GM19467 (cell line): Measurements from ENCODE around the gene DNMBP.
"Not testable (repeated sequence)": the region's sequence is repeated elsewhere in the genome, so short reads cannot be mapped to it uniquely, and the experiment has no call there.

Experiments
- ATAC-seq: cut with Tn5 transposase; IDR thresholded peaks from one replicate; pipeline ENCODE4 v1.9.1; 2021; ENCODE audit warnings: mild to moderate bottlenecking, moderate library complexity; ENCODE audit not compliant: unreplicated experiment

Gene DNMBP

GRCh38 chr10:99993701-99994689 is 15.8 kb downstream of the DNMBP start:
- no peak for ATAC-seq

GRCh38 chr10:99985637-99986036 is 24.1 kb downstream of the DNMBP start:
- not testable (repeated sequence) for ATAC-seq

- no peak for ATAC-seq
These were observed 25.3 kb downstream of the DNMBP start for GRCh38 chr10:99984211-99985034.

DNA sequence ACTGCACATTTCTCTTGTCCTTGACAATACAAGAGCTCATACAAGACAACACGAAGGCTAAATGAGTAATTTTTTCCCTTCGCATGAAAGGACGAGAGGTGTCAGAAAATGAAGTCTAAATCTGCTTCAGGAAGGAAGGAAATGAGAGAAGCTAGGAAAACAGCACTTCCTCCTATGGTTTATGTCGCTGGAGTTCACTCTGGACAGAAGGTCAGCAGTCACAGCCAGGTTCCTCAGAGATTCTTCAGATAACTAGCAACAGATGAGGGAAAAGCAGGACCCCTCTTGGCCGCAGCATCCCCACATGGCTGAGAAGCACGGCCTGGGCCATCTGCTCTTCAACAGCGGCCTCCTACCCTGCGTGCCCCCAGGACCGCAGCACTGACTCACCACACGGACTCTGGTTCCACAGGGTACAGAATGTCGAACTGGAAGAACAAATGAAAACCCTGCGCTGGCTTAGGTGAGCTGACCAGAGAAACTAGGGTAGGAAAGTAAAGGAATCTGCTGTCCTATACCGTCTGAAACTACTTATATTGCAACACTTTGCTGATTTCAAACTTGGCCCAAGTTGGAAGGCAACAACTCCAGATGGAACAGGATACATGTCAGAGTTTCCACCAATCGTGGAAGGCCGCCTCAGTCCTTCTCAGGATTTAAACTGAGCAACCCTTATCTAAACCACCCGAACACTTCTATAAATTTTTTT is 26.3 kb downstream of the DNMBP start:
- ATAC-seq: no peak

- ATAC-seq: no peak
These were observed 27.0 kb downstream of the DNMBP start for GRCh38 chr10:99982728-99983127.

DNA sequence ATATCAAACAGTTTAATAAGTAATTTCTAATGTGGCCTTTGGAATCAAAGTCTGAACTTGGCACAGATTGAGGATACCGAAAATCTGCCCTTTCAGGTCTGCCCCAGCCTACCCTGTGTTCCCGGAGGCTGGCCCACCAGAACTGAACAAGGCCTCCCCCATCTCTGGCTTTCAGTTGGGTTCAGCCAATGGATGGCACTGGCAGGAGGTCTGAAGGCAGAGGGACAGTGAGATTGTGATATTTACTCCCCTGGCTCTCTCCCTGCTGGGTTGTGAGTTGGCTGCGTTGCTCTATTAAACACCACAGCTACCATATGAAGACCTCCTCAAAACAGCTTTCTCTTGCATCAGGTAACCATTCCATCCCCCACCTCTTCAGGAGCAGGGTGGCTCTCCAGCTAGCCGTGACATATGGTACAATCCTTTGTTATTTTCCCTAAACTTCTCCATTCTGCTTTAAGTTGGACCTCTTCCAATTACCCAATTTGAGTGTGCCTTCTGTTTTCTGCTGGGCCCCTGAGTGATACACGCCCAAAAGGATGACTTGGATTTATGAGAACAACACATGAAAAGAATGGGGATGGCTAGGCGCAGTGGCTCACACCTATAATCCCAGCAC is 28.1 kb downstream of the DNMBP start:
- ATAC-seq: no peak

DNA sequence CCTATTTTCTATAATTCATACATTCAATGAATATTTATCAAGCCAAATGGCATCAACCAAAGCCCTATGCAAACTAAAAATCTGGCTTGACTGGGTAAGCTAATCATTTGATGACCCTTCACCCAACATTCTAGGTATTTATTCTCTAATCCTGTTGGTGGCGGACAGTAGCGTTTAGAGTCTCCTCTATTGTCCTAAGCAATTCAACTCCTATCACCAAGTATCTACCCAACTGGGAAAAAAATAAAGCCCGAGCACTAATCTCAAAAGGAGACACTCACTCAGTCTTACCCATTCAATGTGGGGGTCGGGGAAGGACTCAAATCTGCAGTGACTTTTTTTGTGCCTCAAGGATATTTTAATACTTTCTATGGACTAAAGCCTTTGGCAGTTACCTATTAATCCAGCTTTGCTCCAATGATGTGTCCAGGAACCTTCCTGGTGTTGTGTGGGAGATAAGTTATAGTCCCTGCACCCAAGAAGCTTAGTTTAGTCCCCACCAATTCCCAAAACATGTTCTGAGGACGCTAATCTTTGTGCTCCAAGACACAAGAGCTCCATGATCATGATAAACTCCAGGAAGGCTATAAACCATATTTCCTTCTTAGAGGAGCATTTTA is 30.6 kb downstream of the DNMBP start:
- ATAC-seq: no peak

- ATAC-seq: no peak
These were observed 31.8 kb downstream of the DNMBP start for GRCh38 chr10:99977916-99978315.

- ATAC-seq: no peak
These were observed 32.7 kb downstream of the DNMBP start for GRCh38 chr10:99976886-99977665.

DNA sequence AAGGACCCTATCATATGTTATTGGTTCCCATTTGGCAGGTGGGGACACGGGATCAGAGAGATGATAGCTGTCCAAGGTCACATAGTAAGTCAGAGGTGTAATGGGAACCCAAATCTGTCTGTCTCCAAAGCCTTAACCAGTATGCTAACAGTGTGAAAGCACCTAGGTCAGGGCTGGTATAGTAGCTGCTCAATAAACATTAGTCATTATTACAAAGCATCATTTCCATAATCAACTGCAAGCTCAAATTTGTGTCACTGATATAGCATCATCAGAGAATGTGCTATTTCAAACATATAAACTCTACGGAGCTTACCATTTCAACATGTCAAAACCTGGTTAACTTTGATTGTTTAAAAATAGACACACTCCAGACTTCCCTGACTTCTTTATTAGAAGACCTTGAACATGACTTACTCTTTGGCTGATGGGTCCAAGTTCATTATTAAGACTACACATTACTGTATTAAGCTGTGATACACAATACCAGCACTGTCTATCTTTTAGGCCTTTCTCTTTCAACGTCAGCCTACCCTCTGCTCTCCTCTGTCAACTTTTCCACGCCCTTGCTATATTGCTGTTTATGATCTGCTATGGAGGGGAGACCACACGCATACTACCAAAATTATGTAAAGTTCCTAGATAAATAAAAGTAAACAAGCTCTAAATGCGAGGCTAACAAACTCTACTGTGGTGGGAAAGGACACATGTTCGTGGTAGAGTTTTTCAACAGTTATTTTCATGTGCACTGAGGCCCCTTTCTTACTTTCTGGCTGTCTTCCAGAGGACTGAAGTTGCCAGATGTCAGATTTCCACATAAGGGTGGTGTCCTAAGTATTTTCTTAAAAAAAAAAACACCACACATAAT is 33.6 kb downstream of the DNMBP start:
- ATAC-seq: no peak

GRCh38 chr10:99975106-99975829 is 34.5 kb downstream of the DNMBP start:
- no peak for ATAC-seq

GRCh38 chr10:99973190-99973589 is 36.6 kb downstream of the DNMBP start:
- no peak for ATAC-seq

DNA sequence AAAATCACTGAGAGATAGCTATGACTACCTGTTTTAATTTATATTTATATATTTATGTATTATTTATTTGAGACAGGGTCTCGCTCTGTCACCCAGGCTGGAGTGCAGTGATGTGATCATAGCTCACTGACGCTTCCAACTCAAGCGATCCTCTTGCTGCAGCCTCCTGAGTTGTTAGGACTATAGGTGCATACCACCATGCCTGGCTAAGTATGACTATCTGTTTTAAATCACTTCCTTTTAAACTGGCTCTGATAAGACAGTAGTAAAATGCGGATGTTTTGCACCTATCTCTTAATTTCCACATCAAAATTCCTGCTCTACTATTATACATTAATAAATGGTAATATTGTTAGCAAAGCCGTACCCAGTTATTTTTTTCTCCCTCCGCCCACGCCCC is 41.8 kb downstream of the DNMBP start:
- ATAC-seq: no peak

- ATAC-seq: no peak
These were observed 43.4 kb downstream of the DNMBP start for GRCh38 chr10:99966306-99966705.

- ATAC-seq: no peak
These were observed 44.0 kb downstream of the DNMBP start for GRCh38 chr10:99965700-99966099.

GRCh38 chr10:99964791-99965190 is 45.0 kb downstream of the DNMBP start:
- ATAC-seq: no peak

GRCh38 chr10:99963467-99964165 is 46.1 kb downstream of the DNMBP start:
- ATAC-seq: not testable (repeated sequence)
